H1 (cell line): ENCODE data around the gene ZNF487. TPM values are rescaled to one million over a fixed set of nuclear protein-coding genes. Genes with fewer than 3 reads are reported as not detected.
A peak's percentile ranks its signal among the peaks of the same experiment; 100 is the strongest.

Source experiments
- CTCF ChIA-PET: fragments of 300-600 bp; sonication (Branson Sonifier 250); formaldehyde crosslinking; loops from one replicate; lab custom pipeline; 2021; ENCODE audit not compliant: partially characterized antibody; lab: Charles Lee
- POLR2A ChIA-PET: fragments of 300-600 bp; sonication (Branson Sonifier 250); formaldehyde crosslinking; loops from one replicate; lab custom pipeline; 2021; ENCODE audit warnings: inconsistent platforms; ENCODE audit not compliant: partially characterized antibody; lab: Charles Lee
- DNase-seq, 2 experiments: peaks; one replicate each; pipeline versions ENCODE4 v3.0.0 to v3.0.0-alpha.2; 2010 to 2022; ENCODE audit warnings: low spot score in 2 of 2, low read depth in 1 of 2, mixed read lengths in 1 of 2
- FAIRE-seq: peaks from 2 replicates; lab custom pipeline; 2011; peaks lifted over from hg19 to GRCh38; lab: Jason Lieb, UNC
- H2AFZ ChIP-seq: 2 replicates; pipeline ENCODE4 v1.8.1; 2012; ENCODE audit warnings: low read length, inconsistent platforms
- H2AK5ac ChIP-seq: 2 replicates; pipeline ENCODE4 v1.6.1; 2013; ENCODE audit warnings: low read depth, low read length
- H2BK120ac ChIP-seq: replicated peaks from 2 replicates; pipeline ENCODE3; 2013; ENCODE audit warnings: low read depth, low read length, inconsistent platforms
- H2BK12ac ChIP-seq: 2 replicates; pipeline ENCODE4 v1.6.1; 2013; ENCODE audit warnings: low read depth, low read length
- H2BK15ac ChIP-seq: 2 replicates; pipeline ENCODE4 v1.6.1; 2013; ENCODE audit warnings: low read length
- H2BK20ac ChIP-seq: 2 replicates; pipeline ENCODE4 v1.6.1; 2013; ENCODE audit warnings: low read length
- H2BK5ac ChIP-seq: 2 replicates; pipeline ENCODE4 v1.6.1; 2013; ENCODE audit warnings: low read depth, low read length
- H3K14ac ChIP-seq: 2 replicates; pipeline ENCODE4 v1.6.1; 2013; ENCODE audit warnings: inconsistent platforms; ENCODE audit not compliant: insufficient read length
- H3K18ac ChIP-seq: 2 replicates; pipeline ENCODE4 v1.6.1; 2013; ENCODE audit warnings: low read length; ENCODE audit errors: extremely low read depth
- H3K23ac ChIP-seq: 2 replicates; pipeline ENCODE4 v1.6.1; 2013; ENCODE audit warnings: inconsistent platforms; ENCODE audit not compliant: insufficient read length
- H3K23me2 ChIP-seq: 2 replicates; pipeline ENCODE4 v1.6.1; 2013; ENCODE audit warnings: low read depth, low read length
- H3K27ac ChIP-seq: 2 replicates; pipeline ENCODE4 v1.6.1; 2011; ENCODE audit warnings: low read depth, low read length, inconsistent platforms
- H3K27me3 ChIP-seq, 4 experiments: replicated peaks in 1 of 4; 1 replicate in 1 of 4; 2 replicates in 3 of 4; pipeline versions ENCODE4 v1.6.1 to v1.8.1; 2011 to 2013; ENCODE audit warnings: low read length in 3 of 4, mild to moderate bottlenecking in 3 of 4, inconsistent platforms in 2 of 4, mixed read lengths in 2 of 4, moderate library complexity in 1 of 4; ENCODE audit not compliant: control insufficient read depth in 3 of 4, insufficient read depth in 3 of 4; ENCODE audit errors: extremely low read depth in 1 of 4
- H3K36me3 ChIP-seq, 4 experiments: 2 replicates each; pipeline versions ENCODE4 v1.6.1 to v1.8.1; 2011 to 2013; ENCODE audit warnings: mild to moderate bottlenecking in 4 of 4, low read length in 3 of 4, moderate library complexity in 2 of 4, control low read depth in 1 of 4, inconsistent platforms in 1 of 4; ENCODE audit not compliant: insufficient read depth in 4 of 4, control insufficient read depth in 2 of 4
- H3K4ac ChIP-seq: replicated peaks from 2 replicates; pipeline ENCODE3; 2013; ENCODE audit warnings: low read length, low read depth, mixed read lengths, inconsistent platforms; ENCODE audit not compliant: insufficient read length
- H3K4me1 ChIP-seq, 4 experiments: replicated peaks in 1 of 4; 1 replicate in 1 of 4; 2 replicates in 3 of 4; pipeline versions ENCODE4 v1.6.1 to v1.8.1; 2011 to 2013; ENCODE audit warnings: low read length in 3 of 4, inconsistent platforms in 2 of 4, mixed read lengths in 1 of 4; ENCODE audit not compliant: insufficient read depth in 4 of 4, control insufficient read depth in 3 of 4
- H3K4me2 ChIP-seq, 2 experiments: 2 replicates each; pipeline versions ENCODE4 v1.6.1 to v1.8.1; 2011 to 2013; ENCODE audit warnings: low read depth in 2 of 2, low read length in 2 of 2, control low read depth in 1 of 2, inconsistent platforms in 1 of 2, mild to moderate bottlenecking in 1 of 2; ENCODE audit not compliant: insufficient read depth in 1 of 2
- H3K4me3 ChIP-seq, 4 experiments: fragments of 200-600, 300-600 bp in 1 of 4; sonication (generic), shearing (Covaris generic), sonication (Bioruptor Twin) in 1 of 4; 2 replicates each; pipeline versions ENCODE4 v1.5.1 to v1.8.1; 2011 to 2016; ENCODE audit warnings: low read length in 4 of 4, low read depth in 3 of 4, control low read depth in 2 of 4, inconsistent platforms in 2 of 4, mild to moderate bottlenecking in 2 of 4, mixed read lengths in 1 of 4, moderate library complexity in 1 of 4; ENCODE audit not compliant: insufficient read depth in 2 of 4; ENCODE audit errors: extremely low read depth in 1 of 4
- H3K56ac ChIP-seq: replicated peaks from 2 replicates; pipeline ENCODE3; 2013; ENCODE audit warnings: low read depth, mild to moderate bottlenecking, mixed read lengths, low read length, inconsistent platforms; ENCODE audit not compliant: insufficient read length
- H3K79me1 ChIP-seq: 2 replicates; pipeline ENCODE4 v1.6.1; 2013; ENCODE audit warnings: low read depth, low read length, control low read depth
- H3K79me2 ChIP-seq, 2 experiments: 2 replicates each; pipeline versions ENCODE4 v1.6.1 to v1.8.1; 2012 to 2013; ENCODE audit warnings: low read length in 2 of 2, mild to moderate bottlenecking in 2 of 2, inconsistent platforms in 1 of 2; ENCODE audit not compliant: insufficient read depth in 2 of 2, control insufficient read depth in 1 of 2
- H3K9ac ChIP-seq, 4 experiments: replicated peaks in 1 of 4; 1 replicate in 1 of 4; 2 replicates in 3 of 4; pipeline versions ENCODE4 v1.6.1 to v1.8.1; 2011 to 2013; ENCODE audit warnings: low read depth in 3 of 4, low read length in 3 of 4, control low read depth in 2 of 4, mild to moderate bottlenecking in 2 of 4, moderate library complexity in 2 of 4, inconsistent platforms in 1 of 4; ENCODE audit errors: extremely low read depth in 1 of 4
- H3K9me3 ChIP-seq, 2 experiments: 2 replicates each; pipeline versions ENCODE4 v1.6.1 to v1.8.1; 2012 to 2013; ENCODE audit warnings: mild to moderate bottlenecking in 2 of 2, moderate library complexity in 2 of 2, control low read depth in 1 of 2, inconsistent platforms in 1 of 2, low read depth in 1 of 2, low read length in 1 of 2, mixed read lengths in 1 of 2; ENCODE audit not compliant: insufficient read depth in 2 of 2
- H4K20me1 ChIP-seq, 2 experiments: replicated peaks in 1 of 2; 2 replicates each; pipeline versions ENCODE3 to v1.8.1; 2011 to 2013; ENCODE audit warnings: inconsistent platforms in 2 of 2, low read length in 2 of 2, mild to moderate bottlenecking in 1 of 2; ENCODE audit not compliant: insufficient read depth in 2 of 2, control insufficient read depth in 1 of 2
- H4K5ac ChIP-seq: 2 replicates; pipeline ENCODE4 v1.6.1; 2013; ENCODE audit warnings: low read length, low read depth, mixed read lengths, inconsistent platforms; ENCODE audit not compliant: insufficient read length
- H4K8ac ChIP-seq: 2 replicates; pipeline ENCODE4 v1.8.0; 2013; ENCODE audit warnings: mild to moderate bottlenecking, moderate library complexity, low read length, inconsistent platforms; ENCODE audit not compliant: insufficient read depth; ENCODE audit errors: extremely low read depth
- H4K91ac ChIP-seq: replicated peaks from 2 replicates; pipeline ENCODE3; 2013; ENCODE audit warnings: low read length, mixed read lengths, inconsistent platforms; ENCODE audit not compliant: insufficient read length
- ASH2L ChIP-seq: fragments of 200-600, 300-600 bp; sonication (generic); IDR thresholded peaks from one replicate; pipeline ENCODE4 v1.7.1; 2017; ENCODE audit warnings: low read length
- BRCA1 ChIP-seq: IDR thresholded peaks from 2 replicates; pipeline ENCODE4 v1.6.1; 2012; ENCODE audit warnings: low read depth, low read length, improper control_type of control experiment
- FOSL1 ChIP-seq: IDR thresholded peaks from 2 replicates; pipeline ENCODE4 v1.6.1; 2011; ENCODE audit warnings: mild to moderate bottlenecking, low read depth, low read length, moderate library complexity; ENCODE audit not compliant: insufficient read depth
- POLR2AphosphoS5 ChIP-seq: IDR thresholded peaks from 2 replicates; pipeline ENCODE4 v1.6.1; 2011; ENCODE audit warnings: low read depth, low read length
- RFX5 ChIP-seq: IDR thresholded peaks from 2 replicates; pipeline ENCODE4 v1.6.1; 2011; ENCODE audit warnings: low read depth, low read length, improper control_type of control experiment, borderline replicate concordance
- SIN3A ChIP-seq, 2 experiments: IDR thresholded peaks in 1 of 2; conservative IDR thresholded peaks in 1 of 2; 2 replicates each; pipeline ENCODE4 v1.6.1; 2011 to 2012; ENCODE audit warnings: low read length in 2 of 2, improper control_type of control experiment in 1 of 2, low read depth in 1 of 2, mild to moderate bottlenecking in 1 of 2
- YY1 ChIP-seq: IDR thresholded peaks from 2 replicates; pipeline ENCODE4 v1.6.1; 2011; ENCODE audit warnings: low read depth, mild to moderate bottlenecking, low read length
- ZNF274 ChIP-seq: IDR thresholded peaks from 2 replicates; pipeline ENCODE4 v1.7.0; 2012; ENCODE audit warnings: low read length, borderline replicate concordance; ENCODE audit errors: extremely low read depth
- WGBS, 2 experiments: shearing (Covaris generic) in 1 of 2; methylation state at CpG; one replicate each; pipeline versions ENCODE4 v1.1.6 to v1.1.7; 2013 to 2015; ENCODE audit warnings: low lambda C conversion rate in 2 of 2, mixed read lengths in 2 of 2, inconsistent platforms in 1 of 2, low coverage in 1 of 2, missing lambda C conversion rate in 1 of 2; ENCODE audit not compliant: insufficient replicate concordance in 2 of 2, insufficient coverage in 1 of 2, insufficient read length in 1 of 2; ENCODE audit errors: extremely low coverage in 1 of 2, missing lambda C conversion rate in 1 of 2; 5-methylcytosine and 5-hydroxymethylcytosine counted together
- polyA plus RNA-seq, 7 experiments: library from polyadenylated mRNA; depleted of rRNA in 3 of 7; stranded (reverse) in 5 of 7; unstranded in 2 of 7; fragments of >200 nt in 5 of 7; fragments of 200-250 nt in 2 of 7; gene quantifications; 1 replicate in 5 of 7; 2 replicates in 1 of 7; 4 replicates in 1 of 7; pipeline versions ENCODE4 v1.2.1 to v1.2.3, GENCODE V29; 2011 to 2013; ENCODE audit warnings: missing spikeins in 2 of 7, mixed read lengths in 2 of 7
- total RNA-seq: library from RNA; stranded (reverse); fragmentation: NEBNext Ultra II Directional; extraction: Animal tissue kit (Norgen Biotek cat#: 25700); gene quantifications from 2 replicates; pipeline ENCODE4 v1.2.1, GENCODE V29; 2021

Gene ZNF487
- total and polyA plus RNA-seq, 2 of the 8 experiments (the other 6 are each of a cell fraction or from before 2014, with no cell fraction given) = 1.9 to 2.5 TPM

DNA sequence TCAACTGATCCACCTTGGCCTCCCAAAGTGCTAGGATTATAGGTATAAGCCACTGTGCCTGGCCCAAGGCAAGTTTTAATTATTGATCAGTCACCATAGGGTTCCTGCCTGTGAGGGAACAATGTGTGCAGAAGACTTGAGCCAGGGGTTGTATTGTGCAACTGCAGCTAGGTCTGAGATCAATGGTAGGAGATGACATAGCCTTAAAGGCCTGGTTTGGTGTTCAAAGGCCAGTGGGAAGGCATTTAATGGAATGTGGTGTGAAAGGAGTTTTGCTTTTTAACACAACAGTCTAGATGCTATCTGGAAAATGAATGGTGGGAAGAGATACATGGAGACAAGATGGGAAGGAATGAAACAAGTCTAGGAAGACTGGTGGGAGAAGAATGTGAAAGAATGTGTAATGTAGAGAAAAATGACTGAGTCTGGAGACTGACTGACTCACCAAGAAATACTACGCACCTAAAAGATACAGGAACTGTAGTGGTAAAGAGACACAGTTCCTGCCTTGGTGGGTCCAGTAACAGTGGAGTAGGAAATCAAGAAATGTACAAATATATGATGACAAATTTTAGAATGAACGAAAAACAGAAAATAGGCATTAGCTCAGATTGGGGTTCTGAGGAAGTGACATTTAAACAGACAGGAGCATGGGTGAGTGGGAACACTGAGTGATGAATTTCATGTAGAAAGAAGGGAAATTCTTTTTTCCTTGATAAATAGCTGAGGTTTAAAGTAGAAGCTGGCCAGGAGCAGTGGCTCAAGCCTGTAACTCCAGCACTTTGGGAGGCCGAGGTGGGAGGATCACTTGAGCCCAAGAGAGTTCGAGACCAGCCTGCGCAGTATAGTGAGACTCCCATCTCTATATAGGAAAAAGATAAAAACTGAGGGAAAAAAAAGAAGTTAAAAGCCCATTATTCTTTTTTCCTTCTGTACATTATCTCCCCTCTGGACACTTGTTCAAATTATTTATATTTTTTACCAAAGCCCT, 37.3 kb upstream of the ZNF487 start:
- Histone ChIP-seq H3K14ac (no peak overlapping the region), H3K79me2 (peaks cover 59 to 92% of the 10 kb centered on the region in 2 experiments), H4K5ac (no peak overlapping the region), H3K23me2 (peaks cover 10% of the 10 kb centered on the region), H4K20me1 (peaks cover 17 to 26% of the 10 kb centered on the region in 2 experiments), H3K27ac (no peak overlapping the region), H3K4ac (no peak overlapping the region), H3K56ac (no peak overlapping the region), H3K9ac (no peak overlapping the region), H3K79me1 (no peaks in the 10 kb centered on the region; the same call in none of the 2 replicates), H2BK5ac (peak overlapping the region; percentile 21; the same call in 1 of the 2 replicates), H2BK120ac (no peak overlapping the region), H3K4me1 (peaks cover 5 to 22% (median 16%) of the 10 kb centered on the region in 4 experiments), H2AK5ac (no peak overlapping the region), H3K36me3 (peaks cover under 1 to 12% (median 5%) of the 10 kb centered on the region in 4 experiments; a peak in 4 of 8 replicates), H3K4me2 (peak overlapping the region in 1 of 2 experiments; percentile 86; a peak in 2 of 4 replicates), H4K91ac (peak overlapping the region; percentile 7), H3K23ac (no peak overlapping the region), H2BK20ac (no peak overlapping the region), H2BK15ac (no peak overlapping the region), H4K8ac (no peak overlapping the region), H3K27me3 (no peaks in the 10 kb centered on the region), H3K9me3 (no peaks in the 10 kb centered on the region), H3K18ac (no peak overlapping the region), H2AFZ (no peak overlapping the region), H2BK12ac (peak overlapping the region; percentile 35; the same call in 1 of the 2 replicates), H3K4me3 (peak overlapping the region in 1 of 4 experiments; percentile 4; a peak in 1 of 8 replicates)
- DNase-seq (no peak), FAIRE-seq (no peak)
- POLR2A ChIA-PET = interaction anchor here (1.0 to 10.5 kb wide), 11 partner anchors 7 to 58 kb away, joined by 3 to 112 read pairs (median 6); partner anchors contain the start of genes HNRNPF and ZNF487
- CTCF ChIA-PET = interaction anchor here (1.8 to 1.9 kb wide), 2 partner anchors 21 to 107 kb away, joined by 4 to 5 read pairs; no protein-coding TSS in a partner anchor
- 97% methylated on average over 5 of the region's 5 CpGs; no CpG with 5 or more reads in 1 of the 2 experiments for WGBS, 2 experiments
- TF ChIP-seq BRCA1 (no peak), FOSL1 (no peak), ZNF274 (no peak), ASH2L (no peak), SIN3A (conservative IDR thresholded peaks at IDR 0.05 in 1 of 2, IDR thresholded peaks at IDR 0.05 in 1 of 2; ENCODE audit: low read depth in 1 of 2, low read length in 2 of 2) (no peak), RFX5 (no peak), POLR2AphosphoS5 (0 out of 2 replicates have a peak, but pooled peaks have one; percentile 33), YY1 (no peak)
